OCI-LY3 (cell line): ENCODE measurements around the gene ANXA4.

ENCODE experiments used
- CTCF ChIP-seq: fragments of 200-600, 300-600 bp; sonication (generic); IDR thresholded peaks from 2 replicates; pipeline ENCODE4 v1.5.1; 2014; ENCODE audit warnings: antibody characterized with exemption, low read length, low read depth
- EZH2phosphoT487 ChIP-seq: fragments of 200-600 bp; shearing (Covaris generic); IDR thresholded peaks from 2 replicates; pipeline ENCODE4 v1.6.1; 2018; ENCODE audit warnings: antibody characterized with exemption, mixed run types, low read depth

GRCh38 chr2:69762025-69762424 lies 20.1 kb downstream of the ANXA4 start:
- TF ChIP-seq CTCF (no peak), EZH2phosphoT487 (no peak)
